Dendritic cell treated with granulocyte-macrophage colony-stimulating factor and Interleukin-4, amounts not matched to agents 40 ng/mL and 50 ng/mL, for 4 days (primary cell): ENCODE data around the gene RGS16.
"Not testable (repeated sequence)": the region's sequence is repeated elsewhere in the genome, so short reads cannot be mapped to it uniquely, and the experiment has no call there.

Experiments used
- H3K27ac Mint-ChIP-seq: one replicate; pipeline ENCODE4 v1.8.0; 2022; ENCODE audit warnings: mild to moderate bottlenecking, mixed read lengths
- H3K27me3 Mint-ChIP-seq: one replicate; pipeline ENCODE4 v1.8.0; 2022; ENCODE audit warnings: mild to moderate bottlenecking, mixed read lengths
- H3K36me3 Mint-ChIP-seq: one replicate; pipeline ENCODE4 v1.8.0; 2022; ENCODE audit warnings: low read depth, mixed read lengths
- H3K4me1 Mint-ChIP-seq: one replicate; pipeline ENCODE4 v1.8.0; 2022; ENCODE audit warnings: low read depth, mixed read lengths
- H3K4me3 Mint-ChIP-seq: one replicate; pipeline ENCODE4 v1.8.0; 2022; ENCODE audit warnings: mild to moderate bottlenecking, moderate library complexity, mixed read lengths
- H3K9me3 Mint-ChIP-seq: one replicate; pipeline ENCODE4 v1.8.0; 2022; ENCODE audit warnings: mixed read lengths
- intact Hi-C: fragments of 100-400 bp; cut with micrococcal nuclease; formaldehyde crosslinking; loops from one replicate; pipeline ENCODE4 v1.15.0; 2022

RGS16 gene

GRCh38 chr1:182634306-182635072 is 30.3 kb upstream of the RGS16 start:
- Mint-ChIP-seq H3K36me3 (no peaks in the 10 kb centered on the region), H3K9me3 (no peaks in the 10 kb centered on the region), H3K27ac (no peak overlapping the region), H3K4me1 (peaks cover 13% of the 10 kb centered on the region), H3K4me3 (no peak overlapping the region), H3K27me3 (peaks cover 7% of the 10 kb centered on the region)
- intact Hi-C loops: no loop called here

DNA sequence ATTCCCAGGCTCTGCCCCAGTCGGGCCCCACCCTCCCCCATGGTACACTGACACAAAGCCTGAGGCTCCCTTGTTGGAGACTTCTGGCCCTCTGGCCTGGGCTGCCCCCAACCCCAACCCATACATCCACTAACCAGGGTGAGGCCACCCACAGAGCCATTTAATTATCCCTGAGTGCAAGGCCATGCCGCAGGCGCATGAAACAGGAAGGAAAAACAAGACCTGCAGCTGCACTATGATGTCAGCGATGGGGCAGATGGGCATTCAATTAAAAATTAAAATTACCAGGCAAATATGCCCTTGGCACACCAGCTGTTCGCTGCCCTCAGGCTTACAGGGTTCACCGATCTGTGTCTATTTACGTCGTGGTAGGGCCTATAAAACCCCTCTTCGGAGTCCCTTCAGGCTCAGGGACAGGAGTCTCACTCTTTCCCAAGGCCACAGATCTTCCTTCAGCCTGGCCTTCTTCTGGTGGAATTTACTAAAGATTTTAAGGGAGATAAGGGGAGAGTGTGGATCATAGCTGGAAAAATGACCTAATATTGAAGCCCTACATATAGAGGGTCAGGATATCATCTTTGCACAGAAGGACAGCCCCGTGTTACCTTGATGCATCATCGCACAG is 29.6 kb upstream of the RGS16 start:
- Mint-ChIP-seq H3K4me3 (no peak overlapping the region), H3K4me1 (peaks cover 14% of the 10 kb centered on the region), H3K27ac (no peak overlapping the region), H3K27me3 (peaks cover 7% of the 10 kb centered on the region), H3K9me3 (no peaks in the 10 kb centered on the region), H3K36me3 (no peaks in the 10 kb centered on the region)
- intact Hi-C loops: no loop called here

DNA sequence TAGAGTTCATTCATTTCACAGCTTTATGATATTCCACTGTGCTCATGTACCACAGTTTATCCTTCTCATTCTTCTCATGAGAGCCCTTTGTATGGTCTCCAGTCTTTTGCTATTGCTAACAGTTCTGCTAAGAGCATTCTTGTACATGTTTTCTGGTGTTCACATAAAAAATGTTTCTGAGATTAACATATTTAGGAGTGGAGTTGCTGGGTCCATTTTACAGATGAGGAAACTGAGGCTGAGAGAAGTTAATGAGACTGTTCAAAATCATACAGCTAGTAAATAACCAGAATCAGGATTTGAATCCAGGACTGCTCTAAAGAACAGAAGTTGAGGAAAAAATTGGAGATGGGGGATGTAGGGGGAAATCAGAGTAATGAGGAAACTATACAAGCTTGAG is 28.8 kb upstream of the RGS16 start:
- intact Hi-C loops: no loop called here
- H3K4me1 Mint-ChIP-seq: peaks cover 14% of the 10 kb centered on the region
- no peak overlapping the region for H3K4me3 Mint-ChIP-seq
- peaks cover 7% of the 10 kb centered on the region for H3K27me3 Mint-ChIP-seq
- no peaks in the 10 kb centered on the region for H3K36me3 Mint-ChIP-seq
- H3K27ac Mint-ChIP-seq: no peak overlapping the region
- no peaks in the 10 kb centered on the region for H3K9me3 Mint-ChIP-seq

GRCh38 chr1:182632441-182632857 is 28.3 kb upstream of the RGS16 start:
- intact Hi-C loops, H3K4me3 Mint-ChIP-seq, H3K27ac Mint-ChIP-seq, H3K9me3 Mint-ChIP-seq, H3K27me3 Mint-ChIP-seq, H3K36me3 Mint-ChIP-seq: not testable (repeated sequence)
- peaks cover 14% of the 10 kb centered on the region for H3K4me1 Mint-ChIP-seq

GRCh38 chr1:182631954-182632353 is 27.8 kb upstream of the RGS16 start:
- peaks cover 4% of the 10 kb centered on the region for H3K27me3 Mint-ChIP-seq
- H3K4me3 Mint-ChIP-seq: no peak overlapping the region
- intact Hi-C loops: no loop called here
- H3K27ac Mint-ChIP-seq: no peak overlapping the region
- no peaks in the 10 kb centered on the region for H3K9me3 Mint-ChIP-seq
- no peaks in the 10 kb centered on the region for H3K36me3 Mint-ChIP-seq
- peaks cover 14% of the 10 kb centered on the region for H3K4me1 Mint-ChIP-seq

GRCh38 chr1:182631053-182631677 is 27.0 kb upstream of the RGS16 start:
- Mint-ChIP-seq H3K27ac (no peak overlapping the region), H3K4me3 (no peak overlapping the region), H3K36me3 (no peaks in the 10 kb centered on the region), H3K27me3 (peaks cover 4% of the 10 kb centered on the region), H3K4me1 (peaks cover 14% of the 10 kb centered on the region), H3K9me3 (no peaks in the 10 kb centered on the region)
- intact Hi-C loops: no loop called here

- H3K4me1 Mint-ChIP-seq: peaks cover 14% of the 10 kb centered on the region
- no peaks in the 10 kb centered on the region for H3K36me3 Mint-ChIP-seq
- H3K27me3 Mint-ChIP-seq: peaks cover 4% of the 10 kb centered on the region
- no peak overlapping the region for H3K4me3 Mint-ChIP-seq
- H3K9me3 Mint-ChIP-seq: no peaks in the 10 kb centered on the region
- no peak overlapping the region for H3K27ac Mint-ChIP-seq
- intact Hi-C loops: no loop called here
These were observed 26.4 kb upstream of the RGS16 start for GRCh38 chr1:182630586-182630985.

DNA sequence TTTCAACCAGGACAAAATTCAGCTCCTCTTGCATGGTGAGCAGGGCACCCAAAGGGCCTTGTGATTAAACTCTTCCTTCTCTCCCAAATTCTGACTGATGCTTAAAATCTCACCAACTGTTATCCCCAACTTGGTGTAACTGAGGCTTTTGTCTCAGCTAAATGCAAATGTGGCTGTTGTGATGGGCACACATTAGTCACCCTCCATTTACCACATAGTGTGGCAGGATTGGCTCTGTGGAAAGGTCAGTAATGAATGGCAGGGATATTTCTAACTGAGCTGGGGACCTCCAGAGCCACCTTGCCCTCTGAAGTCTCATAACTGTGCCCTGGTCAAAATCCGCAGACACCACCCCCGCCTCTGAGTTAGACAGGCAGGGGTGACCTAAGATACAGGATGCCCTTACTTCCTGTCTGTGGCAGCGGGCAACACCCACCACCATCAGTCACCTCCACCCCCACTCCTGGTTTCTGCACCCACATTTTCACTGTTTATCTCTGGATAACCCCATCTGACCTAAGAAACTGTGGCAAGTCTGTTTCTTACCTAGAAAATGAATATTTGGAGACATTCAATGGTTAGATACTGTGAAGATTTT is 25.4 kb upstream of the RGS16 start:
- Mint-ChIP-seq H3K36me3 (no peaks in the 10 kb centered on the region), H3K9me3 (no peaks in the 10 kb centered on the region), H3K4me3 (no peak overlapping the region), H3K27ac (no peak overlapping the region), H3K4me1 (peaks cover 14% of the 10 kb centered on the region), H3K27me3 (peaks cover 4% of the 10 kb centered on the region)
- intact Hi-C loops: no loop called here

- intact Hi-C loops: no loop called here
- Mint-ChIP-seq H3K4me1 (peaks cover 14% of the 10 kb centered on the region), H3K4me3 (no peak overlapping the region), H3K9me3 (no peaks in the 10 kb centered on the region), H3K36me3 (no peaks in the 10 kb centered on the region), H3K27ac (no peak overlapping the region), H3K27me3 (peaks cover 4% of the 10 kb centered on the region)
These were observed 24.9 kb upstream of the RGS16 start for GRCh38 chr1:182629080-182629479.

DNA sequence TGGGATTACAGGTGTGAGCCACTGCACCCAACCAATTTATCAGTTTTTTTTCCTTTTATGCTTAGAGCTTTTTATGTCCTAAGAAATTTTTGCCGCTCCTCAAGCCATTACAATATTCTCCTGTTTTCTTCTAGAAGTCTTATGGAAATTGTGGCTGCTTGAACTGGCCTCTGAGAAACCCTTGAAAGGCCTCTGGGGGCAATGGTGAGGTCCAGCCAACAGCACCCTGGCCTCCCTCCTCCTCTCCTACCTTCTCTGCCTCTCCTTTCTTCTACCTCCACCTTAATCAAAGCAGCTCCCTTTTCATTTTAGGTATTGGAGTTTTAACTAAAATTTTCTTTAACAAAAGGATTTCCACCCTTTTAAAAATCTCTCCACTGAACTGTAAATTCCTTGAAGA is 24.5 kb upstream of the RGS16 start:
- intact Hi-C loops: no loop called here
- no peaks in the 10 kb centered on the region for H3K36me3 Mint-ChIP-seq
- H3K27ac Mint-ChIP-seq: no peak overlapping the region
- H3K9me3 Mint-ChIP-seq: no peaks in the 10 kb centered on the region
- peaks cover 14% of the 10 kb centered on the region for H3K4me1 Mint-ChIP-seq
- no peak overlapping the region for H3K4me3 Mint-ChIP-seq
- peaks cover 3% of the 10 kb centered on the region for H3K27me3 Mint-ChIP-seq

GRCh38 chr1:182627622-182628021 is 23.4 kb upstream of the RGS16 start:
- Mint-ChIP-seq H3K36me3 (no peaks in the 10 kb centered on the region), H3K4me1 (peaks cover 13% of the 10 kb centered on the region), H3K27me3 (peaks cover 2% of the 10 kb centered on the region), H3K27ac (no peak overlapping the region), H3K4me3 (no peak overlapping the region), H3K9me3 (no peaks in the 10 kb centered on the region)
- intact Hi-C loops: no loop called here

DNA sequence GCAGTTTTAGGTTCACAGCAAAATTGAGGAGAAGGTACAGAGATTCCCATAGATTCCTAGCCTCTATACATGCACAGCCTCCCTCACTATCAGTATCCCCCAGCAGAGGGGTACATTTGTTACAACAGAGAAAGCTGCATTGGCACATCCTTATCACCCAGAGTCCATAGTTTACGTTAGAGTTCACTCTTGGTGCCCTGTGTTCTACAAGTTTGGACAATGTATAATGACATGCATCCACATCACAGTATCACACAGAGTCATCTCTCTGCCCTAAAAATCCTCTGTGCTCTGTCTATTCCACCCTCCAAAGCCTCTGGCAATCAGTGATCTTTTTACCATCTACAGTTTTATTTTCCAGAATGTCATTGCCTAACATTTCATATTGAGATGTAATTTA is 22.3 kb upstream of the RGS16 start:
- no peaks in the 10 kb centered on the region for H3K9me3 Mint-ChIP-seq
- no peaks in the 10 kb centered on the region for H3K36me3 Mint-ChIP-seq
- no peak overlapping the region for H3K4me3 Mint-ChIP-seq
- peaks cover 5% of the 10 kb centered on the region for H3K4me1 Mint-ChIP-seq
- peaks cover 2% of the 10 kb centered on the region for H3K27me3 Mint-ChIP-seq
- no peak overlapping the region for H3K27ac Mint-ChIP-seq
- intact Hi-C loops: no loop called here

DNA sequence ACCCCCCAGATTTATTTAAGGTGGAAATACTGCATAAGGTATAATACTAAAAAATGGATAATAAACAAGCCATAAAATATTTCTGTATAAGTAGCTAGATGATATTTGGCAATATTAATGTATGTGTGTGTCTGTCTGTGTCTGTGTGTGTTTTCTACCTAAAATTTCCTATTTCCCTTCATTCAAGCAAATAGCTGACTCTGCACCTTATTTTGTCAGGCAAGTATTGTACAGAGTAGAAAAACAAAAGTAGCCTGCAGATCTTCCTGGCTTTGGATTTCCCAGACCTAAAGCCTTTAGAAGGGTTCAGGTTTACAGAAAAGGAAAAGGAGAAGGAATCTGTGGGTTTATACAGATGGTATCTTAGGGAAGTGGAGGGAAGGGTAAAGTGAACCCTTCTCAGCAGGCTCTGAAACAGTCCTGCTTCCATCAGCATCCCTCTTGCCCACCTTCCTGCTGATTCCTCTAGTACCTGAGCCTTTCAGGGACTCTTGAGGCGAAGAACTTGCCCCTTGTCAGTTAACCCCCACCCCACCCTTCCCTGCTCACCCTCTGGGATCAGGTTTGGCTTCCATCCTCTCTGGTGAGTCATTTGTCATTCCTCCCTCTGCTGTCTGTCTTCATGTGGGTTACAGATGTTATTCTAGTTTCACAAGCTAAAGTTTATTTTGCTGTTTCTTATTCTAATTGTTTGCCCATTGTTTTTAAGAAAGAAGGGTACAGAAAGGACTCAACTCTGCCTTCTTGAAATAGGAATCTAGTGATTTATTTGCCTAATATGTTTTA is 21.7 kb upstream of the RGS16 start:
- Mint-ChIP-seq H3K4me1 (peaks cover 5% of the 10 kb centered on the region), H3K27me3 (peaks cover 2% of the 10 kb centered on the region), H3K9me3 (peaks cover 3% of the 10 kb centered on the region), H3K4me3 (no peak overlapping the region), H3K36me3 (no peaks in the 10 kb centered on the region), H3K27ac (no peak overlapping the region)
- intact Hi-C loops: no loop called here

DNA sequence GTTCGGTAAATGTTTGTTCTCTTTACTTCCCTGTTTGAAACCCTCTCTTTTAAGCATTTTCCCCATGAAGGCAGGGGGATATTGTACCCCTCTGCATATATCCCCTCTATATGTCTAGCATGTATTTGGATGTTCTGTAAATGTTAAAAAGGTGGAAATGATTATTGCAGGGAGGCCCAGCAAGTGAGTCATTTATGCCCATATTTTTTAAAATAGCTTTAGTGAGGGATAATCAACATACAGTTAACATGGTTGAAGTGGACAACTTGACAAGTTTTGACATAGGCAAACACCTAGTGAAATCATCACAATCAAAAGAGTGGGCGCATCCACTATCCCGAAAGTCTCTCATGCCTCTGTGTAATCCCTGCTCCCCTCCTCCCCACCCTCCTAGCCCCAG is 20.8 kb upstream of the RGS16 start:
- peaks cover 11% of the 10 kb centered on the region for H3K9me3 Mint-ChIP-seq
- no peak overlapping the region for H3K27ac Mint-ChIP-seq
- H3K36me3 Mint-ChIP-seq: no peaks in the 10 kb centered on the region
- peaks cover 5% of the 10 kb centered on the region for H3K4me1 Mint-ChIP-seq
- no peak overlapping the region for H3K4me3 Mint-ChIP-seq
- intact Hi-C loops: no loop called here
- H3K27me3 Mint-ChIP-seq: peaks cover 5% of the 10 kb centered on the region
